Measurements from ENCODE around the gene ITGAD.
A peak's percentile ranks its signal among the peaks of the same experiment; 100 is the strongest.
"Not testable (repeated sequence)": the region's sequence is repeated elsewhere in the genome, so short reads cannot be mapped to it uniquely, and the experiment has no call there.

The ITGAD gene

DNA sequence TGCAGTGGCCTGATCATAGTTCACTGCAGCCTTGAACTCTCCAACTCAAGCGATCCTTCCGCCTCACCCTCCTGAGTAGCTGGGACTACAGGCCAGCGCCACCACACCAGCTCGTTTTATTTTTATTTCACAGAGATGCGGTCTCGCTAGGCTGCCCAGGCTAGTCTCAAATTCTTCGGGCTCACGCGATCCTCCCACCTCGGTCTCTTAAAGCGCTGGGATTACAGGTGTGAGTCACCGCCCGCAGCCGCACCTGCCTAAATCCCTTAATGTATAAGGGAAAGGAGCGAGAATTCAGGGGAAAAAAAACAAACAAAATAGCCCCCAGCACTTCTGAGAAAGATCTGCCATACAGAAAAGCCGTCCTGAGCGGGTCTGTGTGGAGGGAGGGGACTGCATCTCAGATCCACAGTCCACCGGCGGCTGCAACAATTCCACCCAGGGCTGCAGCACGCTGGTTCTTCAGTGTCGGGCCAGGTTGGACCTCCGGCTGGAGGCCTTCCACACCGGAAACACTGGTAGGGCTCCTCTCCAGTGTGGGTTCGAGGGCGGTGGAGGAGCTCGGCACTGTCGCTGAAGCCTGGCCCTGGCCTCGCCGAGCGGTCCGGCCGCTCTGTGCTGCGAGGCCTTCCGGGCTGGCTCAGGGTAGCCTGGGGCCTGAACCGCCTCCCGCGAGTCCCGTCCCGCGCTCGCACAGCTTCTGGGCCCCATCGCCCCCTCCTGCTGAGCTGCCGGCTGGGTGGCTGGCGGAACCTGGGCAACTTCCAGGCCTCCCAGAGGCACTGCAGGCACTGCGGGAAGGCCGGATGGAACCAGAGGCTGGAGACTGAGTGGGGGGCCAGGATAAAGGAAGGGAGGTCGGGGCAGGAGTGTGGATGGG is 42.4 kb downstream of the ITGAD start:
- DNase-seq, result no peak

DNA sequence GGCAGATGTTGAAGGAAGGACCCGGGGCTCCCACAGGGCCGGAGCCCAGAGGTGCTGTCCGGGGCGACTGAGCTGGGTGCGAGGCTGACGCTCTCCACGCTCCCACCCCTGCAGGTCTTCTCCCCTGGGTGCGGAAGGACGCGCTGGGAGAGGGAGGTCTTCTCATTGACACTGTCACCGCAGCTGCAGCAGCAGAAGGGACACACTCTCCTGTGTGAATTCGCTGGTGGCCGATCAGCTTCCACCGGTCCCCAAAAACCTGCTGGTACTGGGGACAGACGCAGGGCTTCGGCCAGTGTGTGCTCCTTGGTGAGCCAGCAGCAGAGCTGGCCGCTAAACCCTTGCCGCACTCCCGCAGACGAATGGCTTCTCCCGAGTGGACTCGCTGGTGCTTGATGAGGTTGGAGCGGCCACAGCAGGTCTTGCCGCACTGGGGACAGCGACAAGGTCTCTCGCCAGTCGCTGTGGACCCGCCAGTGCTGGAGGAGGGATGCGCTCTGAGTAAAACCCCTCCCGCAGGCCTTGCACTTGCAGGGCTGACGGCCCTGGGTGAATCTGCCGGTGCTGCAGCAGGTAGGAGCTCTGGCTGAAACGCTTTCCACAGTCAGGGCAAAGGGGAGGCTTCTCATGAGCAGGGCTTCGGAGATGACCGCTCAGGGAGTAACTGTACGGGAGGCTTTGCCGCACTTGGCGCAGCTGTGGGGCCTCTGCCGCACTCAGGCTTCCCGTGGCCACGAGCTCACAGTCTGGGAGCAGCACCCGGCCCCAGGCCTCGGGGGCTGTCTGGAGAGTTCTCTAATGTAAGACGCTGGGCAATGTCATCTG is 43.3 kb downstream of the ITGAD start:
- DNase-seq, result no peak

- no peak for DNase-seq
These were observed 45.3 kb downstream of the ITGAD start for GRCh38 chr16:31438414-31438813.

GRCh38 chr16:31439023-31439422 is 45.9 kb downstream of the ITGAD start:
- DNase-seq, result not testable (repeated sequence)

DNA sequence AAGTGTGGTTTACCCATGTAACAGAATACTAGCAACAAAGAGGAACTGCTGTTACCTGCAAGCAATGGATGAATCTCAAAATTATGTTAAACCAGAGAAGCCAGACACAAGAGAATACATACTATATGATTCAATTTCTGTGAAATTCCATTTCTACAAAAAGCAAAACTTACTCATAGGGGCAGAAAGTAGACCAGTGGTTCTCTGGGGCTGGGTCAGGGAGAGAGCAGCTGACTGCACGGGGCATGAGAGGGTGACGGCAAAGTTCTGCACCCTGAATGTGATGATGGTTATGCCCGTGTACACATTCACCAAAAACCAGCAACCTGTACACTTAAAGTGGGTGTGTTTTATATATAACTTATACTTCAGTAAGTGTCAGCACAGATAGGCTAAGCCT is 46.4 kb downstream of the ITGAD start:
- DNase-seq, result no peak

DNA sequence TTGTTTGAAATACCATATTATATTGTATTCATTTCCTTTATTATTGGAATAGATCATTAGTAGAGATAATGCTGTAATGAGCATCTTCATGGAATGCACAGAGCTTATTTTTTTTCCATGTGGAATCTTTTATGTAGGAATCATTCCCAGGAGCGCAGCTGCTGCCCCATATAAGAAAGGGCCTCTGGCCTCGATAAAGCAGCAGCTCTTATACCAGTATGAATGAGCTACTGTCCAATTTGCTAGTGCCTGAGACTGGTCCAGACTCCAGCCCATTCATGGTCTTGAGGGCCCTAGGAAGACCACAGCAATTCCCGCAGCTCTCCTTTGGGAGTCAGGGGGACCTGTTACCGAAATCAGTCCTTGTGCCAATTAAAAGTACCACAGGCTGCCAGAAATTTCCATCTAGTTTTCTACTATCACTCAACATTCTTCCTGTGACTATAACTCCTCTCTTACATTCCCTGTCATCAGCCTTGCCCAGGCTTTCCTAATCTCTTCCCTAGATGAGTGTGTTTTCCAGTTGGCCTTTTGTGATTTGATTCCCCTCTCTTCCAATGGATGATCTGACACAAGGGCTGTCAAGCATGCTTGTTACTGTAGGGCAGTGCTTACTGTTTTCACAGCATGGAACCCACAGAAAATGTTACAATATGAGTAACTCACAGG is 47.5 kb downstream of the ITGAD start:
- DNase-seq, result no peak

DNA sequence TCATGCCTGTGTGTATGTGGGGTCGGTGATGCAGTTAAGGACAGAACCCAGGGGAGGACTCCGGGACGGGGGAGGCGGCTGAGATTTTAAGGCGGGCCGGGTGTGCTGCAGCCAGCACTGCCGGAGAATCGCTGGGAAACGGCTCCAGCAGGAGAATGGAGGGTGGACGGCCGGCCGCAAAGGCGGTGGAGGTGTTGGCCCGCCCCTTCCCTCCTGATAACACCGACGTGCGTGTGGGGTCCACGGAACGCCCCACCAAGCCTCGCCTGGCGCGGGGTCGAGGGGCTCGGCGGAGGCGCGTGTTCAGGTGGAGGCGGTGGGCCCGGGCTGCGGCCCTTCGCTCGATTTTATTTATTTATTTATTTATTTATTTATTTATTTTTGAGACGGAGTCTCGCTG is 48.8 kb downstream of the ITGAD start:
- no peak for DNase-seq

GRCh38 chr16:31445931-31446330 is 52.8 kb downstream of the ITGAD start:
- DNase-seq, result not testable (repeated sequence)

GRCh38 chr16:31451201-31451600 is 58.1 kb downstream of the ITGAD start:
- no peak for DNase-seq

GRCh38 chr16:31451681-31452351 is 58.7 kb downstream of the ITGAD start:
- no peak for DNase-seq

- no peak for DNase-seq
These were observed 59.5 kb downstream of the ITGAD start for GRCh38 chr16:31452631-31453106.

GRCh38 chr16:31453255-31454204 is 60.4 kb downstream of the ITGAD start:
- no peak for DNase-seq

DNA sequence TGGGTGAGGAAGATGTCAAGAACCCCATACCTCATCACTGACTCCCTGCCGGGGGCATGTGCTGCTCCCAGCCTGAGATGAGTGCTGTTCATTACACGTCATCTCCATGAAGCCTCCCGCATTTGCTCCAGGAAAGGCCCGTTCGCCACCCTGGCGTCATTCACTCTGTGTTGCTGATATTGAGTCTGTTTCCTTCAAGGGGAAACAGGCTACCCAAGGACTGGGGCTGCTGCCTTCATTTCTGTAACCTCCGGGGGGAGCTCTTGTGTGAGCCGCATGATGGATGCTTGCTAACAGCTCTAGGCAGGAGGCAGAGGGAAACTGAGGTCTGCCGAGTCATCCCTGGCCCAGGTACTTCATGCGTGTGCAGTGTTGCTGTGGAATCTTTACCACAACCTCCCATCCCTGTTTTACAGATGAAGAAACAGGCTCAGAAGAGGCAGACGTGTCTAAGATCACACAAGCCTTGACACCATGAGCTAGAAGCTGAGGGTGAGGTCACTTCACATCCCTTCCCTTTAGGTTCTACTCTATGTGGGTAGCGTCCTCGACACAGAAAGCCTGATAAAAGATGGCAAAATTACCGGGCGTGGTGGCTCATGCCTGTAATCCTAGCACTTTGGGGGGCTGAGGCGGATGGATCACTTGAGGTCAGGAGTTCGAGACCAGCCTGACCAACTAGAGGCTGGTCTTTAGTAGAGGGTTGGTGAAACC is 62.6 kb downstream of the ITGAD start:
- DNase-seq, result no peak

- DNase-seq, result no peak
These were observed 63.8 kb downstream of the ITGAD start for GRCh38 chr16:31456988-31457360.

- peak; percentile 60 for DNase-seq
These were observed 65.1 kb downstream of the ITGAD start for GRCh38 chr16:31458073-31458843.

DNA sequence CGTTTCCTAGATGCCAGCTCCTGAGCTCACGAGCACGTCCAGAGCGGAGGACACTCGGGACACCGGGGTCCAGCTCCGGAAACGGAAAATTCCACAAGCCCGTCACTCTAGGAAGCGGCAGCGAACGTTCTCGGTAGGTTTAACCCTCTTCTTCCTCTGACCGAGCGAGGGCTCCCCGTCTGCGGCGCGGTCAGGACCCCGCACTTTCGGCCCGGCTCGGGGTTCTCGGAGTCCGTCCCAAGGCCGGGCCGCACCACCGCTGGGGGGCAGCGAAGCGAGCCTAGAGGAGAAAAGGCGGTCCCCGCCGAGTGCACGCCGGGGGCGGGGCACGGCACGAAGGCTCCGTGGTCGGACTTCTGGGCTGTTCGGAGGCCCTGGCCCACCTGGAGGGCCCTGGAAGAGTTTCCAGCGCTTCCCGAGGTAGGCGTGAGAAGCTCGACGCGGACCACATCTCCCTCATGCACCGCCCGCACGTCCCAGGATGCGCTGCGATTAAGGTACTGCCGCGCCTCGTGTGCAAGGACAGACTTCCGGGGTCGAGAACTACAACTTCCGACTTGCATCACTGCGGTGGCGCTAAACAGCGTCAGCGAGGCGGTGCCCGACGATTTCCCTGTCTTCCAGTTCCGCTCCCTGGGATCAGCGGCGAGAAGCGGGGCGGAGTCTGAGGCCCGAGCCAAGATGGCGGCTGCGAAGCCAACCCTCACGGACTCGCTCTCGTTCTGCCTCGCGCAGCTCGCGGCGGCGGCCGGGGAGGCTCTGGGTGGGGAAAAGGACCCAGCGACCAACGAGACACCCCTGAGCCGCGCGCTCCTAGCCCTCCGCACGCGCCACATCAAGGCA is 65.9 kb downstream of the ITGAD start, which contains the start of gene ARMC5:
ARMC5 (plus strand) TSS at position 658 of the 843 bp plus-strand sequence; CDS start at position 682, 24 bp downstream.
- DNase-seq, result peak; percentile 93

- DNase-seq, result peak; percentile 100
These were observed 66.8 kb downstream of the ITGAD start for GRCh38 chr16:31459687-31460581.

DNA sequence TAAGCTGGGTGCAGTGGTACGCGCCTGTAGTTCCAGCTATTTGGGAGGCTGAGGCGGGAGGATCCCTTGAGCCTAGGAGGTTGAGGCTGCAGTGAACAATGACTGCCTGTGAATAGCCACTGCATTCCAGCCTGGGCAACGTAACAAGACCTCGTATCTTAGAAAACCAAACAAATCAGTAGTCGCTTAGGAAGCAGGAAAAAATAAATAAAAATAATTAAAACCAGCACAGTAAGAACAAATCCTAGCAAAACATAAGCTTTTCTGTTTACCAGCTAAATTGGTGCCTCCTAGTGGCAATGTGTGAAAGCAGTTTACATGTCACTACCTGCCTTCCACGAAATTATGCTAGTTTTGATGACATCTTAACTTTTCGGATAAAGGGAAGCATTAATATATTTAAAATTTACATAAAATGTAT is 67.5 kb downstream of the ITGAD start:
- DNase-seq, result no peak

All from T-helper 9 cell (primary cell).